Measurements from ENCODE around the gene TOM1.
"Not testable (repeated sequence)": the region's sequence is repeated elsewhere in the genome, so short reads cannot be mapped to it uniquely, and the experiment has no call there.

The TOM1 gene

GRCh38 chr22:35375526-35375925, 75.8 kb downstream of the TOM1 start:
- DNase-seq: no peak

- DNase-seq: peak; percentile 45
Measured at GRCh38 chr22:35376728-35377472, 77.2 kb downstream of the TOM1 start.

GRCh38 chr22:35377735-35378134, 78.0 kb downstream of the TOM1 start:
- no peak for DNase-seq

- no peak for DNase-seq
Measured at GRCh38 chr22:35378621-35379020, 78.9 kb downstream of the TOM1 start.

- no peak for DNase-seq
Measured at GRCh38 chr22:35379146-35379993, 79.7 kb downstream of the TOM1 start.

GRCh38 chr22:35380013-35380412, 80.3 kb downstream of the TOM1 start:
- DNase-seq: no peak

GRCh38 chr22:35380537-35381423, 81.1 kb downstream of the TOM1 start, which contains the start of gene HMOX1:
Gene HMOX1 (plus strand): TSS chr22:35381096. CDS start chr22:35381174, 78 bp downstream.
- peak; percentile 78 for DNase-seq

GRCh38 chr22:35381424-35382009, 81.8 kb downstream of the TOM1 start:
- no peak for DNase-seq

- no peak for DNase-seq
Measured at GRCh38 chr22:35383679-35384071, 84.0 kb downstream of the TOM1 start.

GRCh38 chr22:35384527-35384926, 84.8 kb downstream of the TOM1 start:
- DNase-seq: no peak

- DNase-seq: no peak
Measured at GRCh38 chr22:35384975-35385588, 85.4 kb downstream of the TOM1 start.

GRCh38 chr22:35386670-35387288, 87.1 kb downstream of the TOM1 start:
- no peak for DNase-seq

GRCh38 chr22:35390933-35391332, 91.2 kb downstream of the TOM1 start:
- no peak for DNase-seq

- DNase-seq: no peak
Measured at GRCh38 chr22:35392357-35392756, 92.7 kb downstream of the TOM1 start.

- DNase-seq: no peak
Measured at GRCh38 chr22:35393116-35394010, 93.7 kb downstream of the TOM1 start.

- DNase-seq: no peak
Measured at GRCh38 chr22:35394011-35394312, 94.3 kb downstream of the TOM1 start.

GRCh38 chr22:35394810-35395563, 95.3 kb downstream of the TOM1 start:
- no peak for DNase-seq

GRCh38 chr22:35396622-35397021, 96.9 kb downstream of the TOM1 start:
- not testable (repeated sequence) for DNase-seq

- DNase-seq: no peak
Measured at GRCh38 chr22:35397095-35397904, 97.6 kb downstream of the TOM1 start.

All from activated CD4-positive, CD25-positive, alpha-beta regulatory T cell treated with anti-CD3 and anti-CD28 coated beads, Interleukin-2, amount 50 U/mL, for 72 hours (primary cell).